AG08395 (cell line): Measurements from ENCODE around the gene ZNF609.

Experiments used
- DNase-seq: peaks from one replicate; pipeline ENCODE4 v3.0.0; 2012; ENCODE audit warnings: mixed read lengths, low spot score

Gene ZNF609

DNA sequence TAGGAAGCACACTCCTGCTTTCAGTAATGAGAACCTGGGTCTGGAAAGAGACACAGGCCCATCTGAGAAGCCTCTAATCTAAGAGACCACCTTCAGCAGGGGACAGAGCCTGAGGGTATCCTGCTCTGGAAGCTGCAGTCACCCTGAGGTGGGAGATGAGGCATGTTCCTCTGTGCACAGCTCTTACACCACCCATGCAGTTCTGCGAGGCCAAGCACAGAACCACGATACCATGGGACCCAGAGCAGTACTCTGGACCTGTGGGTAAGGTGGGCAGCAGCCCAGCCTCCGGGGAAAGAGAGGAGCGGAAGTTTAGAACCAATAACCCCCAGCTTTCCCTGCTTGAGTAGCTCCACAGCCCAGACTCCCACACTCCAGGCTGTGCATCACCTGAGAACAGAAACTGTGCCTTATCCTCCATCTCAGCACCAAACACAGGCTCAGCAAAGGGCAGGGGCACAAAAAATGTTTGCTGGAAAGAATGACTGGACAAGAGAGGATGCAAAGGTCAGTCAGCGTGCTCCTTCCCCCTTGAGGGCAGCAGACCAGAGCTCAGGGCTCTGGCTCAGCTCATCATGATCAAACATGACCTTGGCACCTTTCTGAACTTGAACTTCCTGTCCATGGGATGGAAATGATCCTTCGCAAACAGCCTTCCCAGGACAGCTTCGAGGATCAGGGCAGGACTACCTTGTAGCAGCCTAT lies 271.9 kb downstream of the ZNF609 start:
- DNase-seq: no peak
